H1 (cell line): Measurements from ENCODE around the gene LSM14B.

ENCODE experiments used
- CHD2 ChIP-seq: IDR thresholded peaks from 2 replicates; pipeline ENCODE4 v1.6.1; 2012; ENCODE audit warnings: low read length, improper control_type of control experiment
- EP300 ChIP-seq, 2 experiments: IDR thresholded peaks; 1 replicate in 1 of 2; 2 replicates in 1 of 2; pipeline ENCODE4 v1.6.1; 2011 to 2012; ENCODE audit warnings: low read depth in 2 of 2, low read length in 2 of 2, mild to moderate bottlenecking in 2 of 2, borderline replicate concordance in 1 of 2, inconsistent platforms in 1 of 2, moderate library complexity in 1 of 2
- FOSL1 ChIP-seq: IDR thresholded peaks from 2 replicates; pipeline ENCODE4 v1.6.1; 2011; ENCODE audit warnings: mild to moderate bottlenecking, low read depth, low read length, moderate library complexity; ENCODE audit not compliant: insufficient read depth
- GTF2F1 ChIP-seq: IDR thresholded peaks from 2 replicates; pipeline ENCODE4 v1.6.1; 2012; ENCODE audit warnings: low read depth, low read length, improper control_type of control experiment, borderline replicate concordance
- HDAC6 ChIP-seq: IDR thresholded peaks from one replicate; pipeline ENCODE4 v1.7.1; 2012; ENCODE audit warnings: low read depth, mild to moderate bottlenecking, inconsistent platforms, low read length, moderate library complexity
- POLR2A ChIP-seq, 2 experiments: IDR thresholded peaks; 1 replicate in 1 of 2; 2 replicates in 1 of 2; pipeline ENCODE4 v1.6.1; 2011; ENCODE audit warnings: low read depth in 2 of 2, low read length in 2 of 2, mild to moderate bottlenecking in 2 of 2; ENCODE audit errors: control extremely low read depth in 1 of 2
- RFX5 ChIP-seq: IDR thresholded peaks from 2 replicates; pipeline ENCODE4 v1.6.1; 2011; ENCODE audit warnings: low read depth, low read length, improper control_type of control experiment, borderline replicate concordance
- SAP30 ChIP-seq: fragments of 300-600 bp; sonication (generic); IDR thresholded peaks from 2 replicates; pipeline ENCODE4 v1.7.1; 2012; ENCODE audit warnings: low read length, moderate library complexity, mild to moderate bottlenecking, inconsistent platforms; ENCODE audit not compliant: insufficient read depth, insufficient replicate concordance
- SP1 ChIP-seq: IDR thresholded peaks from 2 replicates; pipeline ENCODE4 v1.6.1; 2011; ENCODE audit warnings: low read depth, low read length
- SUZ12 ChIP-seq: fragments of 200-600 bp; sonication (generic); IDR thresholded peaks from 2 replicates; pipeline ENCODE4 v1.6.1; 2012; ENCODE audit warnings: mild to moderate bottlenecking, inconsistent platforms, low read length, moderate library complexity, mixed read lengths
- TF ChIP-seq, protein P1 (sequence below), 3 experiments: IDR thresholded peaks; 1 replicate in 2 of 3; 2 replicates in 1 of 3; pipeline versions ENCODE4 v1.5.1 to v1.6.1; 2011; ENCODE audit warnings: low read length in 3 of 3, mild to moderate bottlenecking in 3 of 3, inconsistent platforms in 2 of 3, low read depth in 1 of 3, moderate library complexity in 1 of 3; ENCODE audit not compliant: insufficient read depth in 1 of 3; ENCODE audit errors: control extremely low read depth in 1 of 3

DNA sequence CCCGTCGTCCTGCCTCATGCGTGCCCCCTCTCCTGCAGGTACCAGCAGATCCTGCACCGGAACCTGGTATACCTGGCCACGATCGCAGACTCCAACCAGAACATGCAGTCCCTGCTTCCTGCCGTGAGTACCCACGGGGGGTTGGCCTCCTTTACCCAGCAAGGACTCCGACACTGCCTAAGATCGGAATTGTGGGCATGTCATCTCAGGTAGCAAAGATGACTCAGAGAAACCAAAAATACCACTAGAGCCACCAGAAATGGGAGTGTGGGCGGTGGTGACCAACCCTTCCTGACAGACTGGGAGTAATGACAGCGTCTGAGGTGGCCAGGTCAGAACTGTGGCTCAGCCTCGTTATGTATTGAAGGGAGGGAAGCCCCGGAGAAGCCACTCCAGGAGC, 37.6 kb downstream of the LSM14B start:
- no peak for TF ChIP-seq SP1
- no peak for TF ChIP-seq GTF2F1
- no peak for TF ChIP-seq POLR2A (IDR thresholded peaks at IDR 0.05; ENCODE audit: control extremely low read depth in 1 of 2, low read depth in 2 of 2, low read length in 2 of 2)
- TF ChIP-seq SAP30: no peak
- TF ChIP-seq EP300 (IDR thresholded peaks at IDR 0.05; ENCODE audit: borderline replicate concordance in 1 of 2, low read depth in 2 of 2, low read length in 2 of 2): no peak
- no peak for TF ChIP-seq HDAC6
- TF ChIP-seq SUZ12: no peak
- no peak for TF ChIP-seq RFX5
- TF ChIP-seq, protein P1, sequence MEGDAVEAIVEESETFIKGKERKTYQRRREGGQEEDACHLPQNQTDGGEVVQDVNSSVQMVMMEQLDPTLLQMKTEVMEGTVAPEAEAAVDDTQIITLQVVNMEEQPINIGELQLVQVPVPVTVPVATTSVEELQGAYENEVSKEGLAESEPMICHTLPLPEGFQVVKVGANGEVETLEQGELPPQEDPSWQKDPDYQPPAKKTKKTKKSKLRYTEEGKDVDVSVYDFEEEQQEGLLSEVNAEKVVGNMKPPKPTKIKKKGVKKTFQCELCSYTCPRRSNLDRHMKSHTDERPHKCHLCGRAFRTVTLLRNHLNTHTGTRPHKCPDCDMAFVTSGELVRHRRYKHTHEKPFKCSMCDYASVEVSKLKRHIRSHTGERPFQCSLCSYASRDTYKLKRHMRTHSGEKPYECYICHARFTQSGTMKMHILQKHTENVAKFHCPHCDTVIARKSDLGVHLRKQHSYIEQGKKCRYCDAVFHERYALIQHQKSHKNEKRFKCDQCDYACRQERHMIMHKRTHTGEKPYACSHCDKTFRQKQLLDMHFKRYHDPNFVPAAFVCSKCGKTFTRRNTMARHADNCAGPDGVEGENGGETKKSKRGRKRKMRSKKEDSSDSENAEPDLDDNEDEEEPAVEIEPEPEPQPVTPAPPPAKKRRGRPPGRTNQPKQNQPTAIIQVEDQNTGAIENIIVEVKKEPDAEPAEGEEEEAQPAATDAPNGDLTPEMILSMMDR (IDR thresholded peaks at IDR 0.05; ENCODE audit: control extremely low read depth in 1 of 3, insufficient read depth in 1 of 3, low read depth in 1 of 3, low read length in 3 of 3): no peak
- TF ChIP-seq CHD2: no peak
- no peak for TF ChIP-seq FOSL1
